ENCODE data around the gene GSTM4. TPM values are rescaled to one million over a fixed set of nuclear protein-coding genes. Genes with fewer than 3 reads are reported as not detected.

Gene GSTM4
- polyA plus RNA-seq, 1 donor from 2014 or later = 0.71 TPM

- no peak overlapping the region for H3K4me3 ChIP-seq (ENCODE audit: low read length)
- H3K27ac ChIP-seq (ENCODE audit: low read length) = no peak overlapping the region
- no peak overlapping the region for H3K4me2 ChIP-seq (ENCODE audit: low read length)
- no peak overlapping the region for H3K9ac ChIP-seq (ENCODE audit: low read length)
- H3K36me3 ChIP-seq (ENCODE audit: insufficient read depth, low read length) = no peaks in the 10 kb centered on the region
- no peaks in the 10 kb centered on the region for H4K20me1 ChIP-seq (ENCODE audit: insufficient read depth)
- no peak overlapping the region for H2AFZ ChIP-seq (ENCODE audit: low read depth, low read length)
- H3K79me2 ChIP-seq (replicated peaks; ENCODE audit: insufficient read depth, low read length) = no peaks in the 10 kb centered on the region
- TF ChIP-seq, protein P1, sequence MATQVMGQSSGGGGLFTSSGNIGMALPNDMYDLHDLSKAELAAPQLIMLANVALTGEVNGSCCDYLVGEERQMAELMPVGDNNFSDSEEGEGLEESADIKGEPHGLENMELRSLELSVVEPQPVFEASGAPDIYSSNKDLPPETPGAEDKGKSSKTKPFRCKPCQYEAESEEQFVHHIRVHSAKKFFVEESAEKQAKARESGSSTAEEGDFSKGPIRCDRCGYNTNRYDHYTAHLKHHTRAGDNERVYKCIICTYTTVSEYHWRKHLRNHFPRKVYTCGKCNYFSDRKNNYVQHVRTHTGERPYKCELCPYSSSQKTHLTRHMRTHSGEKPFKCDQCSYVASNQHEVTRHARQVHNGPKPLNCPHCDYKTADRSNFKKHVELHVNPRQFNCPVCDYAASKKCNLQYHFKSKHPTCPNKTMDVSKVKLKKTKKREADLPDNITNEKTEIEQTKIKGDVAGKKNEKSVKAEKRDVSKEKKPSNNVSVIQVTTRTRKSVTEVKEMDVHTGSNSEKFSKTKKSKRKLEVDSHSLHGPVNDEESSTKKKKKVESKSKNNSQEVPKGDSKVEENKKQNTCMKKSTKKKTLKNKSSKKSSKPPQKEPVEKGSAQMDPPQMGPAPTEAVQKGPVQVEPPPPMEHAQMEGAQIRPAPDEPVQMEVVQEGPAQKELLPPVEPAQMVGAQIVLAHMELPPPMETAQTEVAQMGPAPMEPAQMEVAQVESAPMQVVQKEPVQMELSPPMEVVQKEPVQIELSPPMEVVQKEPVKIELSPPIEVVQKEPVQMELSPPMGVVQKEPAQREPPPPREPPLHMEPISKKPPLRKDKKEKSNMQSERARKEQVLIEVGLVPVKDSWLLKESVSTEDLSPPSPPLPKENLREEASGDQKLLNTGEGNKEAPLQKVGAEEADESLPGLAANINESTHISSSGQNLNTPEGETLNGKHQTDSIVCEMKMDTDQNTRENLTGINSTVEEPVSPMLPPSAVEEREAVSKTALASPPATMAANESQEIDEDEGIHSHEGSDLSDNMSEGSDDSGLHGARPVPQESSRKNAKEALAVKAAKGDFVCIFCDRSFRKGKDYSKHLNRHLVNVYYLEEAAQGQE (IDR thresholded peaks at IDR 0.05; ENCODE audit: borderline replicate concordance) = no peak
- no peak for TF ChIP-seq CTCF (IDR thresholded peaks at IDR 0.05; ENCODE audit: poor library complexity, severe bottlenecking)
- TF ChIP-seq EZH2 (IDR thresholded peaks at IDR 0.05; ENCODE audit: borderline replicate concordance, insufficient read depth, low read length, poor library complexity, severe bottlenecking) = no peak
- TF ChIP-seq MXI1 (conservative IDR thresholded peaks at IDR 0.05; ENCODE audit: poor library complexity, severe bottlenecking) = no peak
- no peak for TF ChIP-seq TAF1 (IDR thresholded peaks at IDR 0.05; ENCODE audit: low read depth)
- no peak for TF ChIP-seq RAD21 (conservative IDR thresholded peaks at IDR 0.05)
- TF ChIP-seq EP300 (conservative IDR thresholded peaks at IDR 0.05; ENCODE audit: poor library complexity, severe bottlenecking) = no peak
- TF ChIP-seq POLR2AphosphoS5 (IDR thresholded peaks at IDR 0.05) = no peak
- no peak for TF ChIP-seq SMC3 (conservative IDR thresholded peaks at IDR 0.05; ENCODE audit: poor library complexity)
- H3F3A ChIP-seq (ENCODE audit: insufficient read depth, low read length, poor library complexity, severe bottlenecking) = no peaks in the 10 kb centered on the region
- no peaks in the 10 kb centered on the region for H3K9me3 ChIP-seq (ENCODE audit: low read length)
- no peaks in the 10 kb centered on the region for H3K27me3 ChIP-seq (ENCODE audit: insufficient read depth, low read depth, low read length)
- H3K9me2 ChIP-seq (ENCODE audit: insufficient read depth, low read length) = no peaks in the 10 kb centered on the region
Observed at GRCh38 chr1:109610609-109611307, 45.1 kb upstream of the GSTM4 start.

DNA sequence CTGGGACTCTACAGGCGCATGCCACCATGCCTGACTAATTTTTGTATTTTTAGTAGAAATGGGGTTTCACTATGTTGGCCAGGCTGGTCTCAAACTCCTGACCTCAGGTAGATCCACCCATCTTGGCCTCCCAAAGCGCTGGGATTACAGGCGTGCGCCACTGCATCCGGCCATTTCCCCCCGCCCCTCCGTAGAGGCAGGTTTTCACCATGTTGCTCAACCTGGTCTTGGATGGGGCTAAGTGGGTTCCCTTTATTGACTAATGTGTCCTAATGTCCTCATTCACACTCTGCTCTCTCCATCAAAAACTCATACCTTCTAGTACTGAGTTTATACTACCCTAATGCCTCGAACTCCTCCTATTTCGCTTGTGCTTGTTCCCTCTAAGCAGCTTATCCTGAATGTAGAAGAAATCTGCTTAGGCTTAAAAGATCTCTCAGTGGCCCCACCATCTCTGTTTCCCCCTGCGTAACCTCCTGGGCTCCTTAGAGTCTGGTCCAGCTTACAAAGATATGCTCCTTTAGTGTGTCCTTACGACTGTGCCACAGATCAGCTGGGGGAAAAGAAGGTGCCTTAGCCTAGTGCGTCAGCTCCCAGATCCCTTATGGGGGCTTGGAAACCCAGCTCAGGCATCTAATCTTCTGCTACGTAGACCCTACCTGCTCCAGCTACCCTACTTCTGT lies 44.5 kb upstream of the GSTM4 start:
- Histone ChIP-seq H4K20me1 (ENCODE audit: insufficient read depth) (no peaks in the 10 kb centered on the region), H3F3A (ENCODE audit: insufficient read depth, low read length, poor library complexity, severe bottlenecking) (no peaks in the 10 kb centered on the region), H3K4me2 (ENCODE audit: low read length) (no peak overlapping the region), H3K9me3 (ENCODE audit: low read length) (no peaks in the 10 kb centered on the region), H3K36me3 (ENCODE audit: insufficient read depth, low read length) (no peaks in the 10 kb centered on the region), H3K27me3 (ENCODE audit: insufficient read depth, low read depth, low read length) (no peaks in the 10 kb centered on the region), H3K4me3 (ENCODE audit: low read length) (no peak overlapping the region), H3K79me2 (replicated peaks; ENCODE audit: insufficient read depth, low read length) (no peaks in the 10 kb centered on the region), H3K9me2 (ENCODE audit: insufficient read depth, low read length) (no peaks in the 10 kb centered on the region), H2AFZ (ENCODE audit: low read depth, low read length) (no peak overlapping the region), H3K27ac (ENCODE audit: low read length) (no peak overlapping the region), H3K9ac (ENCODE audit: low read length) (no peak overlapping the region)
- TF ChIP-seq SMC3 (conservative IDR thresholded peaks at IDR 0.05; ENCODE audit: poor library complexity) = no peak
- no peak for TF ChIP-seq RAD21 (conservative IDR thresholded peaks at IDR 0.05)
- no peak for TF ChIP-seq EP300 (conservative IDR thresholded peaks at IDR 0.05; ENCODE audit: poor library complexity, severe bottlenecking)
- TF ChIP-seq TAF1 (IDR thresholded peaks at IDR 0.05; ENCODE audit: low read depth) = no peak
- TF ChIP-seq, protein P1 (IDR thresholded peaks at IDR 0.05; ENCODE audit: borderline replicate concordance) = no peak
- TF ChIP-seq EZH2 (IDR thresholded peaks at IDR 0.05; ENCODE audit: borderline replicate concordance, insufficient read depth, low read length, poor library complexity, severe bottlenecking) = no peak
- no peak for TF ChIP-seq POLR2AphosphoS5 (IDR thresholded peaks at IDR 0.05)
- no peak for TF ChIP-seq CTCF (IDR thresholded peaks at IDR 0.05; ENCODE audit: poor library complexity, severe bottlenecking)
- no peak for TF ChIP-seq MXI1 (conservative IDR thresholded peaks at IDR 0.05; ENCODE audit: poor library complexity, severe bottlenecking)
